Measurements from ENCODE around the gene CST11. TPM values are rescaled to one million over a fixed set of nuclear protein-coding genes. Genes with fewer than 3 reads are reported as not detected.

CST11 gene
- total and polyA plus RNA-seq, 10 of the 15 experiments (the other 5 are each of a cell fraction or from before 2014, with no cell fraction given) = 0.33 TPM; not detected in 9

DNA sequence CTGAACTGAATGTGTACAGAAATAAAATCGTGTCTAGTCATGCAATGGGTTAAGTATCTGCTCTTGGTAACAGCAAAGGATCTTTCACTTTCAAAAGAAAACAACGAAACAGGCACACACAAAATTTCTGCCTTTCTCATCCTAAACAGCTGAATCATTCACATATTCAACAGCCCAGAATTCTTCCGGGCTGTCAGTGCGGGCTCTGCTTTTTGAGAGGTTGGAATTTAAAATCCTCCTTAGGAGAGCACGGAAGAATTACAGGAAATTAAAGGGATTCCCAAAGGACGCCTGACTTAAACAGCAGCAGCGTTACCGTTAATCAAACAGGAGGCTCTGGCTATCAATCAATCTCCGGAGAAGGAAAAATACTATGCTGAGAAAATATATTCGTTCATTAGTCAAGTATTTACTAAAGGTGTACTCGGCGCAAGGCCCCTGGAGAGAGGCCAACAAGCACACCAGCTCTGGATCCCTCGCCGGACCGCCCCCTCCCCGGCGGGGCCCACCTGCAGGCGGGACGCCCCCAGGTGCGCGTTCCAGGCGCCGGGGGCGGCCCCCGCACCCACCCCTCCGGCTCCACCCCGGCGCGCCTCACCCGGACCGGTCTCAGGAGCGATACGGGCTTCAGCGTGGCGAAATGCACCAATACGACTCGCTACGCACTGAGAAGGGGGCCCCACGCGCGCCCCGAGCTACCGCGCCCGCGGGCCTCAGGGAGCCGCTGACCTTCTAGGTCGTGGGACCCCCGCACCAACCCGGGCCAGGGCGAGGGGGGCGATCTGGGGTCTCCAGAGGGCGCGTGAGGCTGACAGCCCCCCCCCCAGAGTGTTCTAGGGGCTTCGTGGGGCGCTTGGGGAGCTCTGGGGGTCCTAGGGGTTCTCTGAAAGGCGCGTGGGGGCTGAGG is 32.4 kb downstream of the CST11 start (continued):
- TF ChIP-seq GATAD2B (conservative IDR thresholded peaks at IDR 0.05; ENCODE audit: low read depth) (0 out of 2 replicates have a peak, but pooled peaks have one; percentile 18), GABPA (IDR thresholded peaks at IDR 0.05; ENCODE audit: low read depth) (no peak), LARP7 (IDR thresholded peaks at IDR 0.05) (no peak), POLR2A (IDR thresholded peaks at IDR 0.05; ENCODE audit: low read depth, low read length) (peak; percentile 33; the same call in 1 of the 2 replicates), IKZF1 (conservative IDR thresholded peaks at IDR 0.05) (peak; percentile 8; the same call in 1 of the 2 replicates)
- TF ChIP-seq, protein P1, sequence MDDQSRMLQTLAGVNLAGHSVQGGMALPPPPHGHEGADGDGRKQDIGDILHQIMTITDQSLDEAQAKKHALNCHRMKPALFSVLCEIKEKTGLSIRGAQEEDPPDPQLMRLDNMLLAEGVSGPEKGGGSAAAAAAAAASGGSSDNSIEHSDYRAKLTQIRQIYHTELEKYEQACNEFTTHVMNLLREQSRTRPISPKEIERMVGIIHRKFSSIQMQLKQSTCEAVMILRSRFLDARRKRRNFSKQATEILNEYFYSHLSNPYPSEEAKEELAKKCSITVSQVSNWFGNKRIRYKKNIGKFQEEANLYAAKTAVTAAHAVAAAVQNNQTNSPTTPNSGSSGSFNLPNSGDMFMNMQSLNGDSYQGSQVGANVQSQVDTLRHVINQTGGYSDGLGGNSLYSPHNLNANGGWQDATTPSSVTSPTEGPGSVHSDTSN (IDR thresholded peaks at IDR 0.05; ENCODE audit: insufficient replicate concordance, low read depth, low read length) = peak; percentile 11
- TF ChIP-seq, protein P2, sequence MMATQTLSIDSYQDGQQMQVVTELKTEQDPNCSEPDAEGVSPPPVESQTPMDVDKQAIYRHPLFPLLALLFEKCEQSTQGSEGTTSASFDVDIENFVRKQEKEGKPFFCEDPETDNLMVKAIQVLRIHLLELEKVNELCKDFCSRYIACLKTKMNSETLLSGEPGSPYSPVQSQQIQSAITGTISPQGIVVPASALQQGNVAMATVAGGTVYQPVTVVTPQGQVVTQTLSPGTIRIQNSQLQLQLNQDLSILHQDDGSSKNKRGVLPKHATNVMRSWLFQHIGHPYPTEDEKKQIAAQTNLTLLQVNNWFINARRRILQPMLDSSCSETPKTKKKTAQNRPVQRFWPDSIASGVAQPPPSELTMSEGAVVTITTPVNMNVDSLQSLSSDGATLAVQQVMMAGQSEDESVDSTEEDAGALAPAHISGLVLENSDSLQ (IDR thresholded peaks at IDR 0.05) = peak; percentile 63; the same call in 1 of the 2 replicates

DNA sequence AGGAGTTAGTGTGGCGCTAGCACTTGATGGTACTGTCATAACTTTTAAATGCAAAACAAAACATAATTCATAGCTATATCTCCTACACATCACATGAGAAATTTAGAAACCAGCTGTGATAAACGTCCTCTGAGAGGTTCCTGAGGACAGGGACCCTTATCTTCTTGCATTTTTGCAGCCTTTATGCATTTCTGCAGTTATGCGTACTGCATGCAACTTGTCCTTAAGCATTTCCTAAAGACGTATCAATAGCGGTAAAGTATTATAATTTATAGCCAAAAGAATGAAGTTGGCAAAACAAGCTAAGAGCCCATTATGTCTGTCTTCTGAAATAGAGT is 33.0 kb downstream of the CST11 start:
- POLR2A ChIA-PET = interaction anchor here (0.6 to 5.3 kb wide), 8 partner anchors 8 to 516 kb away, joined by 3 to 36 read pairs (median 4); partner anchors contain the start of gene NXT1
- ATAC-seq = no peak
- TF ChIP-seq, protein P3, sequence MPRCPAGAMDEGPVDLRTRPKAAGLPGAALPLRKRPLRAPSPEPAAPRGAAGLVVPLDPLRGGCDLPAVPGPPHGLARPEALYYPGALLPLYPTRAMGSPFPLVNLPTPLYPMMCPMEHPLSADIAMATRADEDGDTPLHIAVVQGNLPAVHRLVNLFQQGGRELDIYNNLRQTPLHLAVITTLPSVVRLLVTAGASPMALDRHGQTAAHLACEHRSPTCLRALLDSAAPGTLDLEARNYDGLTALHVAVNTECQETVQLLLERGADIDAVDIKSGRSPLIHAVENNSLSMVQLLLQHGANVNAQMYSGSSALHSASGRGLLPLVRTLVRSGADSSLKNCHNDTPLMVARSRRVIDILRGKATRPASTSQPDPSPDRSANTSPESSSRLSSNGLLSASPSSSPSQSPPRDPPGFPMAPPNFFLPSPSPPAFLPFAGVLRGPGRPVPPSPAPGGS (IDR thresholded peaks at IDR 0.05; ENCODE audit: borderline replicate concordance, insufficient read depth, low read depth, low read length, poor library complexity, severe bottlenecking) = no peak
- TF ChIP-seq, protein P4, sequence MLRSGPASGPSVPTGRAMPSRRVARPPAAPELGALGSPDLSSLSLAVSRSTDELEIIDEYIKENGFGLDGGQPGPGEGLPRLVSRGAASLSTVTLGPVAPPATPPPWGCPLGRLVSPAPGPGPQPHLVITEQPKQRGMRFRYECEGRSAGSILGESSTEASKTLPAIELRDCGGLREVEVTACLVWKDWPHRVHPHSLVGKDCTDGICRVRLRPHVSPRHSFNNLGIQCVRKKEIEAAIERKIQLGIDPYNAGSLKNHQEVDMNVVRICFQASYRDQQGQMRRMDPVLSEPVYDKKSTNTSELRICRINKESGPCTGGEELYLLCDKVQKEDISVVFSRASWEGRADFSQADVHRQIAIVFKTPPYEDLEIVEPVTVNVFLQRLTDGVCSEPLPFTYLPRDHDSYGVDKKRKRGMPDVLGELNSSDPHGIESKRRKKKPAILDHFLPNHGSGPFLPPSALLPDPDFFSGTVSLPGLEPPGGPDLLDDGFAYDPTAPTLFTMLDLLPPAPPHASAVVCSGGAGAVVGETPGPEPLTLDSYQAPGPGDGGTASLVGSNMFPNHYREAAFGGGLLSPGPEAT (IDR thresholded peaks at IDR 0.05; ENCODE audit: low read depth) = no peak
- TF ChIP-seq ATF7 (IDR thresholded peaks at IDR 0.05; ENCODE audit: low read depth) (no peak), DPF2 (IDR thresholded peaks at IDR 0.05) (no peak)

More for the DNA sequence above, 33.0 kb downstream of the CST11 start:
- peaks cover 48% of the 10 kb centered on the region for H3K79me2 ChIP-seq (ENCODE audit: control insufficient read depth, insufficient read depth, low read length)
- H3K9ac ChIP-seq (ENCODE audit: control insufficient read depth, insufficient read depth, low read length) = peak overlapping the region; percentile 75
- BruUV-seq (replicated peaks) = no TSS peak
- no peaks in the 10 kb centered on the region for H4K20me1 ChIP-seq (ENCODE audit: control insufficient read depth, insufficient read depth)
- H3K4me1 ChIP-seq (ENCODE audit: control insufficient read depth, insufficient read depth, low read length) = peaks cover 11% of the 10 kb centered on the region
- DNase-seq (ENCODE audit: low read depth, low spot score) = no peak
- intact Hi-C loops (cut with micrococcal nuclease; ENCODE audit: unreplicated experiment) = no loop called here
- peak overlapping the region; percentile 90 for H3K4me2 ChIP-seq (ENCODE audit: control insufficient read depth, insufficient read depth)
- WGBS (ENCODE audit: insufficient coverage, insufficient replicate concordance, low lambda C conversion rate, missing lambda C conversion rate) = 64% methylated on average over 5 of the region's 5 CpGs
- SMC1A ChIA-PET (ENCODE audit: uncharacterized antibody, unreplicated experiment) = interaction anchor here (0.8 to 2.2 kb wide), 9 partner anchors 10 to 70 kb away, joined by 3 to 10 read pairs (median 4); partner anchors contain the start of gene NXT1
- H3K36me3 ChIP-seq (ENCODE audit: control insufficient read depth in 2 of 2, insufficient read depth in 2 of 2, low read length in 1 of 2) = no peaks in the 10 kb centered on the region
- in situ Hi-C loops (cut with MboI) = loop anchor here (10.0 kb wide), 1 partner anchor 55 kb away; no protein-coding TSS in a partner anchor
- H2AFZ ChIP-seq (ENCODE audit: control insufficient read depth, low read depth, low read length) = peak overlapping the region; percentile 74
- H3K4me3 ChIP-seq = peak overlapping the region; percentile 91
- no peaks in the 10 kb centered on the region for H3K9me3 ChIP-seq (replicated peaks; ENCODE audit: control insufficient read depth, insufficient read depth, low read length)
- CTCF ChIA-PET = interaction anchor here (0.7 to 9.4 kb wide), 6 partner anchors 9 to 174 kb away, joined by 3 to 56 read pairs (median 5); partner anchors contain the start of gene NXT1
- RAD21 ChIA-PET (ENCODE audit: unreplicated experiment) = interaction anchor here (1.6 to 2.7 kb wide), 3 partner anchors 13 to 70 kb away, joined by 9 to 14 read pairs (median 9); partner anchors contain the start of gene NXT1
- H3K27ac ChIP-seq (ENCODE audit: control insufficient read depth, insufficient read depth) = peak overlapping the region; percentile 86; the same call in 1 of the 2 replicates
- FAIRE-seq = no peak
- no peaks in the 10 kb centered on the region for H3K27me3 ChIP-seq (replicated peaks in 1 of 2; ENCODE audit: control insufficient read depth in 2 of 2, insufficient read depth in 2 of 2, low read length in 1 of 2)
